H9 (cell line): ENCODE results near the gene C1QTNF9B. TPM values are rescaled to one million over a fixed set of nuclear protein-coding genes. Genes with fewer than 3 reads are reported as not detected.

Experiments
- DNase-seq: peaks from one replicate; pipeline ENCODE4 v3.0.0-alpha.2; 2017
- H2AFZ ChIP-seq: one replicate; pipeline ENCODE4 v1.6.1; 2013; ENCODE audit warnings: mild to moderate bottlenecking, low read length, control low read depth, moderate library complexity
- H2AK5ac ChIP-seq: 2 replicates; pipeline ENCODE4 v1.6.1; 2013; ENCODE audit warnings: low read length, control low read depth, mixed read lengths; ENCODE audit not compliant: insufficient read length
- H2BK120ac ChIP-seq: one replicate; pipeline ENCODE4 v1.6.1; 2013; ENCODE audit warnings: low read depth, mild to moderate bottlenecking, low read length, control low read depth, inconsistent platforms; ENCODE audit not compliant: poor library complexity, severe bottlenecking
- H2BK12ac ChIP-seq: 2 replicates; pipeline ENCODE4 v1.6.1; 2013; ENCODE audit warnings: low read length, control low read depth, mixed read lengths, low read depth; ENCODE audit not compliant: insufficient read length
- H2BK15ac ChIP-seq: 2 replicates; pipeline ENCODE4 v1.6.1; 2013; ENCODE audit warnings: low read depth, low read length, control low read depth
- H2BK20ac ChIP-seq: one replicate; pipeline ENCODE4 v1.6.1; 2013; ENCODE audit warnings: low read depth, mild to moderate bottlenecking, low read length, control low read depth, inconsistent platforms; ENCODE audit not compliant: poor library complexity, severe bottlenecking
- H2BK5ac ChIP-seq: 2 replicates; pipeline ENCODE4 v1.6.1; 2013; ENCODE audit warnings: low read length, control low read depth, mixed read lengths; ENCODE audit not compliant: insufficient read length
- H3K14ac ChIP-seq: 2 replicates; pipeline ENCODE4 v1.6.1; 2013; ENCODE audit warnings: low read length, control low read depth; ENCODE audit not compliant: insufficient read depth
- H3K18ac ChIP-seq: 2 replicates; pipeline ENCODE4 v1.6.1; 2013; ENCODE audit warnings: low read depth, mild to moderate bottlenecking, mixed read lengths, low read length, control low read depth; ENCODE audit not compliant: insufficient read length
- H3K23ac ChIP-seq: 2 replicates; pipeline ENCODE4 v1.6.1; 2013; ENCODE audit warnings: low read length, control low read depth, mixed read lengths, low read depth; ENCODE audit not compliant: insufficient read length
- H3K23me2 ChIP-seq: 2 replicates; pipeline ENCODE4 v1.6.1; 2013; ENCODE audit warnings: low read depth, mild to moderate bottlenecking, mixed read lengths, low read length, control low read depth; ENCODE audit not compliant: insufficient read length, poor library complexity, severe bottlenecking
- H3K27ac ChIP-seq: 2 replicates; pipeline ENCODE4 v1.5.1; 2013; ENCODE audit warnings: low read length, control low read depth, mixed read lengths, low read depth; ENCODE audit not compliant: insufficient read length
- H3K27me3 ChIP-seq: 2 replicates; pipeline ENCODE4 v1.6.1; 2013; ENCODE audit warnings: low read length, control low read depth, inconsistent platforms; ENCODE audit not compliant: insufficient read depth
- H3K4ac ChIP-seq: 2 replicates; pipeline ENCODE4 v1.6.1; 2013; ENCODE audit warnings: low read depth, mild to moderate bottlenecking, control low read depth, inconsistent platforms, low read length, moderate library complexity
- H3K4me1 ChIP-seq: 2 replicates; pipeline ENCODE4 v1.6.1; 2013; ENCODE audit warnings: low read length, control low read depth, inconsistent platforms; ENCODE audit not compliant: insufficient read depth
- H3K4me2 ChIP-seq: 2 replicates; pipeline ENCODE4 v1.6.1; 2013; ENCODE audit warnings: low read length, control low read depth, mixed read lengths; ENCODE audit not compliant: insufficient read length, insufficient read depth
- H3K56ac ChIP-seq: 2 replicates; pipeline ENCODE4 v1.6.1; 2013; ENCODE audit warnings: low read depth, mild to moderate bottlenecking, mixed read lengths, low read length, control low read depth; ENCODE audit not compliant: insufficient read length
- H3K79me1 ChIP-seq: 2 replicates; pipeline ENCODE4 v1.6.1; 2013; ENCODE audit warnings: low read depth, mild to moderate bottlenecking, moderate library complexity, low read length, control low read depth, inconsistent platforms; ENCODE audit not compliant: insufficient read depth, poor library complexity, severe bottlenecking
- H3K79me2 ChIP-seq: 2 replicates; pipeline ENCODE4 v1.6.1; 2013; ENCODE audit warnings: low read length, control low read depth, inconsistent platforms; ENCODE audit not compliant: insufficient read depth
- H3K9ac ChIP-seq: 2 replicates; pipeline ENCODE4 v1.6.1; 2013; ENCODE audit warnings: low read length, control low read depth, mixed read lengths; ENCODE audit not compliant: insufficient read length; ENCODE audit errors: extremely low read depth
- H3K9me3 ChIP-seq: one replicate; pipeline ENCODE4 v1.6.1; 2013; ENCODE audit warnings: low read depth, low read length, inconsistent platforms; ENCODE audit not compliant: control insufficient read depth
- H3T11ph ChIP-seq: one replicate; pipeline ENCODE4 v1.6.1; 2013; ENCODE audit warnings: mild to moderate bottlenecking, low read length, control low read depth, inconsistent platforms
- H4K20me1 ChIP-seq: one replicate; pipeline ENCODE4 v1.6.1; 2013; ENCODE audit not compliant: control insufficient read depth, insufficient read length, insufficient read depth
- H4K5ac ChIP-seq: 2 replicates; pipeline ENCODE4 v1.6.1; 2013; ENCODE audit warnings: low read depth, mild to moderate bottlenecking, mixed read lengths, low read length, control low read depth; ENCODE audit not compliant: insufficient read length
- H4K8ac ChIP-seq: replicated peaks from 2 replicates; pipeline ENCODE4 v1.6.1; 2013; ENCODE audit warnings: low read length, control low read depth, mixed read lengths, low read depth; ENCODE audit not compliant: insufficient read length
- H4K91ac ChIP-seq: 2 replicates; pipeline ENCODE4 v1.6.1; 2013; ENCODE audit warnings: low read depth, mild to moderate bottlenecking, moderate library complexity, mixed read lengths, low read length, control low read depth; ENCODE audit not compliant: insufficient read length
- H3K27ac Mint-ChIP-seq, 3 experiments: 2 replicates in 2 of 3; 3 replicates in 1 of 3; pipeline ENCODE4 v1.8.0; 2020 to 2021; ENCODE audit warnings: mixed read lengths in 3 of 3, mild to moderate bottlenecking in 1 of 3, moderate library complexity in 1 of 3
- H3K27me3 Mint-ChIP-seq: 2 replicates; pipeline ENCODE4 v1.8.0; 2021; ENCODE audit warnings: low read depth, mild to moderate bottlenecking, moderate library complexity, mixed read lengths
- H3K36me3 Mint-ChIP-seq, 3 experiments: 2 replicates in 2 of 3; 3 replicates in 1 of 3; pipeline ENCODE4 v1.8.0; 2020 to 2021; ENCODE audit warnings: low read depth in 3 of 3, mixed read lengths in 3 of 3; ENCODE audit not compliant: insufficient read depth in 1 of 3
- H3K4me1 Mint-ChIP-seq, 2 experiments: 2 replicates each; pipeline ENCODE4 v1.8.0; 2020; ENCODE audit warnings: mixed read lengths in 2 of 2
- H3K4me3 Mint-ChIP-seq, 2 experiments: 2 replicates in 1 of 2; 3 replicates in 1 of 2; pipeline ENCODE4 v1.8.0; 2020 to 2021; ENCODE audit warnings: mild to moderate bottlenecking in 2 of 2, mixed read lengths in 2 of 2, moderate library complexity in 1 of 2
- H3K9me3 Mint-ChIP-seq, 2 experiments: 2 replicates in 1 of 2; 3 replicates in 1 of 2; pipeline ENCODE4 v1.8.0; 2020; ENCODE audit warnings: mild to moderate bottlenecking in 2 of 2, mixed read lengths in 2 of 2, moderate library complexity in 1 of 2
- CTCF ChIP-seq: fragments of 200-600 bp; sonication (generic); conservative IDR thresholded peaks from 3 replicates; pipeline ENCODE4 v1.8.0; 2021; ENCODE audit warnings: antibody characterized with exemption, mild to moderate bottlenecking
- WGBS: extraction: QIAGEN DNeasy Blood & Tissue Kit; methylation state at CpG from one replicate; pipeline ENCODE4 v1.1.7; 2013; ENCODE audit warnings: missing lambda C conversion rate, low lambda C conversion rate, mixed read lengths; ENCODE audit not compliant: insufficient read length; ENCODE audit errors: extremely low coverage; 5-methylcytosine and 5-hydroxymethylcytosine counted together
- total RNA-seq: library from RNA; stranded (reverse); gene quantifications from 2 replicates; pipeline ENCODE4 v1.2.1, GENCODE V29; 2021

The C1QTNF9B gene
- total RNA-seq, 1 experiment from 2014 or later, result not detected

GRCh38 chr13:23859904-23860303 is 37.4 kb downstream of the C1QTNF9B start:
- Histone ChIP-seq H3K4ac (no peak overlapping the region), H2BK15ac (no peak overlapping the region)

More at GRCh38 chr13:23859904-23860303, 37.4 kb downstream of the C1QTNF9B start:
- Histone ChIP-seq H3K23ac (no peak overlapping the region), H2BK5ac (no peak overlapping the region), H3K9me3 (no peaks in the 10 kb centered on the region), H2BK120ac (no peak overlapping the region), H2BK12ac (no peak overlapping the region), H3K9ac (no peak overlapping the region), H3K23me2 (no peaks in the 10 kb centered on the region), H3K4me1 (peaks cover 3% of the 10 kb centered on the region), H2AK5ac (no peak overlapping the region), H3K18ac (no peak overlapping the region), H3K79me2 (no peaks in the 10 kb centered on the region), H4K8ac (no peak overlapping the region), H3K79me1 (no peaks in the 10 kb centered on the region), H3K14ac (no peak overlapping the region), H4K91ac (no peak overlapping the region), H3K27ac (no peak overlapping the region), H4K20me1 (no peaks in the 10 kb centered on the region), H4K5ac (no peak overlapping the region), H3T11ph (no peak overlapping the region), H3K27me3 (no peaks in the 10 kb centered on the region; the same call in 1 of the 2 replicates), H2AFZ (no peak overlapping the region), H3K4me2 (no peak overlapping the region), H2BK20ac (no peak overlapping the region), H3K56ac (no peak overlapping the region)
- no peak for DNase-seq
- TF ChIP-seq CTCF, result no peak
- WGBS, result no CpG with 5 or more reads among the region's 2 CpGs
- Mint-ChIP-seq H3K36me3 (peaks cover 0 to 3% (median 0%) of the 10 kb centered on the region in 3 experiments; a peak in 2 of 7 replicates), H3K4me3 (no peak overlapping the region), H3K4me1 (peaks cover 8 to 9% of the 10 kb centered on the region in 2 experiments), H3K27ac (no peak overlapping the region; a peak in 1 of 7 replicates), H3K9me3 (no peaks in the 10 kb centered on the region), H3K27me3 (no peaks in the 10 kb centered on the region)
